Activated T-cell treated with anti-CD3 and anti-CD28 coated beads, Interleukin-2, amount 50 U/mL, for 24 hours (primary cell): ENCODE data around the gene PNPLA8.
A peak's percentile ranks its signal among the peaks of the same experiment; 100 is the strongest.
"Not testable (repeated sequence)": the region's sequence is repeated elsewhere in the genome, so short reads cannot be mapped to it uniquely, and the experiment has no call there.

Experiments
- DNase-seq: peaks from one replicate; pipeline ENCODE4 v3.0.0-alpha.2; 2020
- H3K27ac Mint-ChIP-seq: 2 replicates; pipeline ENCODE4 v1.8.0; 2020; ENCODE audit warnings: mild to moderate bottlenecking, mixed read lengths
- H3K27me3 Mint-ChIP-seq: 2 replicates; pipeline ENCODE4 v1.8.0; 2020; ENCODE audit warnings: mixed read lengths
- H3K36me3 Mint-ChIP-seq: 2 replicates; pipeline ENCODE4 v1.8.0; 2020; ENCODE audit warnings: low read depth, mixed read lengths
- H3K4me1 Mint-ChIP-seq: 2 replicates; pipeline ENCODE4 v1.8.0; 2020; ENCODE audit warnings: low read depth, mixed read lengths
- H3K4me3 Mint-ChIP-seq: 2 replicates; pipeline ENCODE4 v1.8.0; 2020; ENCODE audit warnings: mild to moderate bottlenecking, moderate library complexity, mixed read lengths
- H3K9me3 Mint-ChIP-seq: 2 replicates; pipeline ENCODE4 v1.8.0; 2020; ENCODE audit warnings: mixed read lengths

PNPLA8 gene

GRCh38 chr7:108479118-108479517 lies 46.8 kb downstream of the PNPLA8 start:
- H3K36me3 Mint-ChIP-seq: peaks cover 70% of the 10 kb centered on the region
- H3K9me3 Mint-ChIP-seq: no peaks in the 10 kb centered on the region
- H3K4me3 Mint-ChIP-seq: no peak overlapping the region
- H3K27ac Mint-ChIP-seq: no peak overlapping the region
- no peaks in the 10 kb centered on the region for H3K4me1 Mint-ChIP-seq
- H3K27me3 Mint-ChIP-seq: no peaks in the 10 kb centered on the region
- no peak for DNase-seq

- Mint-ChIP-seq H3K4me1 (peaks cover 25% of the 10 kb centered on the region), H3K27ac (no peak overlapping the region), H3K36me3 (peaks cover 13% of the 10 kb centered on the region), H3K27me3 (no peaks in the 10 kb centered on the region), H3K4me3 (no peak overlapping the region), H3K9me3 (no peaks in the 10 kb centered on the region)
- DNase-seq: no peak
These were observed 57.7 kb downstream of the PNPLA8 start for GRCh38 chr7:108468246-108468645.

GRCh38 chr7:108467391-108467790 lies 58.5 kb downstream of the PNPLA8 start:
- Mint-ChIP-seq H3K36me3 (peaks cover 8% of the 10 kb centered on the region), H3K9me3 (no peaks in the 10 kb centered on the region), H3K27ac (no peak overlapping the region), H3K4me1 (peaks cover 32% of the 10 kb centered on the region), H3K27me3 (no peaks in the 10 kb centered on the region), H3K4me3 (no peak overlapping the region)
- no peak for DNase-seq

- H3K36me3 Mint-ChIP-seq, H3K4me3 Mint-ChIP-seq, DNase-seq, H3K27ac Mint-ChIP-seq, H3K27me3 Mint-ChIP-seq, H3K9me3 Mint-ChIP-seq: not testable (repeated sequence)
- H3K4me1 Mint-ChIP-seq: peaks cover 35% of the 10 kb centered on the region
These were observed 59.6 kb downstream of the PNPLA8 start for GRCh38 chr7:108466322-108466721.

GRCh38 chr7:108464743-108465142 lies 61.2 kb downstream of the PNPLA8 start:
- Mint-ChIP-seq H3K9me3 (no peaks in the 10 kb centered on the region), H3K27ac (no peak overlapping the region), H3K4me1 (peaks cover 40% of the 10 kb centered on the region), H3K36me3 (no peaks in the 10 kb centered on the region), H3K4me3 (no peak overlapping the region), H3K27me3 (no peaks in the 10 kb centered on the region)
- no peak for DNase-seq

- no peaks in the 10 kb centered on the region for H3K9me3 Mint-ChIP-seq
- H3K36me3 Mint-ChIP-seq: no peaks in the 10 kb centered on the region
- H3K27me3 Mint-ChIP-seq: peaks cover 4% of the 10 kb centered on the region
- H3K4me1 Mint-ChIP-seq: peaks cover 38% of the 10 kb centered on the region
- no peak overlapping the region for H3K27ac Mint-ChIP-seq
- no peak for DNase-seq
- H3K4me3 Mint-ChIP-seq: no peak overlapping the region
These were observed 62.3 kb downstream of the PNPLA8 start for GRCh38 chr7:108463613-108464012.

GRCh38 chr7:108461840-108462239 lies 64.1 kb downstream of the PNPLA8 start:
- peaks cover 41% of the 10 kb centered on the region for H3K4me1 Mint-ChIP-seq
- no peaks in the 10 kb centered on the region for H3K9me3 Mint-ChIP-seq
- peaks cover 22% of the 10 kb centered on the region for H3K27me3 Mint-ChIP-seq
- no peaks in the 10 kb centered on the region for H3K36me3 Mint-ChIP-seq
- no peak overlapping the region for H3K27ac Mint-ChIP-seq
- DNase-seq: no peak
- no peak overlapping the region for H3K4me3 Mint-ChIP-seq

- Mint-ChIP-seq H3K36me3 (no peaks in the 10 kb centered on the region), H3K4me1 (peaks cover 43% of the 10 kb centered on the region), H3K27ac (no peak overlapping the region), H3K27me3 (peaks cover 27% of the 10 kb centered on the region), H3K4me3 (no peak overlapping the region), H3K9me3 (no peaks in the 10 kb centered on the region)
- no peak for DNase-seq
These were observed 65.0 kb downstream of the PNPLA8 start for GRCh38 chr7:108460964-108461363.

GRCh38 chr7:108459922-108460551 lies 65.9 kb downstream of the PNPLA8 start:
- peaks cover 29% of the 10 kb centered on the region for H3K27me3 Mint-ChIP-seq
- H3K4me3 Mint-ChIP-seq: no peak overlapping the region
- DNase-seq: no peak
- no peaks in the 10 kb centered on the region for H3K36me3 Mint-ChIP-seq
- H3K4me1 Mint-ChIP-seq: peaks cover 36% of the 10 kb centered on the region
- no peak overlapping the region for H3K27ac Mint-ChIP-seq
- no peaks in the 10 kb centered on the region for H3K9me3 Mint-ChIP-seq

GRCh38 chr7:108457871-108458270 lies 68.1 kb downstream of the PNPLA8 start:
- peaks cover 24% of the 10 kb centered on the region for H3K4me1 Mint-ChIP-seq
- H3K4me3 Mint-ChIP-seq: no peak overlapping the region
- no peaks in the 10 kb centered on the region for H3K36me3 Mint-ChIP-seq
- H3K9me3 Mint-ChIP-seq: no peaks in the 10 kb centered on the region
- H3K27me3 Mint-ChIP-seq: peaks cover 48% of the 10 kb centered on the region
- no peak for DNase-seq
- no peak overlapping the region for H3K27ac Mint-ChIP-seq

GRCh38 chr7:108456845-108457540 lies 68.9 kb downstream of the PNPLA8 start:
- Mint-ChIP-seq H3K4me1 (peaks cover 24% of the 10 kb centered on the region), H3K4me3 (peak overlapping the region; percentile 62), H3K36me3 (no peaks in the 10 kb centered on the region), H3K27ac (no peak overlapping the region), H3K9me3 (no peaks in the 10 kb centered on the region), H3K27me3 (peaks cover 54% of the 10 kb centered on the region)
- DNase-seq: no peak

- Mint-ChIP-seq H3K27ac (no peak within 1 kb of the TSS), H3K4me1 (peaks cover 24% of the 10 kb centered on the region), H3K9me3 (no peaks in the 10 kb centered on the region), H3K36me3 (no peaks in the 10 kb centered on the region), H3K4me3 (peak within 1 kb of the TSS; percentile 73), H3K27me3 (peaks cover 61% of the 10 kb centered on the region)
- DNase-seq: peak; percentile 61
These were observed 69.8 kb downstream of the PNPLA8 start, which contains the start of gene NRCAM for GRCh38 chr7:108455998-108456677. TSS of gene NRCAM (minus strand) at chr7:108456436. CDS start at chr7:108240064, 216,372 bp downstream.

- Mint-ChIP-seq H3K4me3 (peak overlapping the region; percentile 73), H3K36me3 (no peaks in the 10 kb centered on the region), H3K27ac (no peak overlapping the region), H3K9me3 (no peaks in the 10 kb centered on the region), H3K27me3 (peaks cover 62% of the 10 kb centered on the region), H3K4me1 (peaks cover 25% of the 10 kb centered on the region)
- DNase-seq: peak; percentile 44
These were observed 70.4 kb downstream of the PNPLA8 start for GRCh38 chr7:108455551-108455997.

- no peaks in the 10 kb centered on the region for H3K36me3 Mint-ChIP-seq
- peaks cover 67% of the 10 kb centered on the region for H3K27me3 Mint-ChIP-seq
- H3K4me3 Mint-ChIP-seq: peak overlapping the region; percentile 74
- H3K9me3 Mint-ChIP-seq: no peaks in the 10 kb centered on the region
- peak; percentile 46 for DNase-seq
- peak overlapping the region; percentile 55 for H3K27ac Mint-ChIP-seq
- peaks cover 22% of the 10 kb centered on the region for H3K4me1 Mint-ChIP-seq
These were observed 71.0 kb downstream of the PNPLA8 start for GRCh38 chr7:108454674-108455550.
